OCI-LY7 (cell line): ENCODE results near the gene TCL1B.

Source experiments
- EZH2phosphoT487 ChIP-seq: fragments of 200-600 bp; sonication (generic); IDR thresholded peaks from 2 replicates; pipeline ENCODE4 v1.6.1; 2018; ENCODE audit warnings: low read depth, borderline replicate concordance, mild to moderate bottlenecking, mixed run types, antibody characterized with exemption, low read length, moderate library complexity, mixed read lengths
- TF ChIP-seq, protein P1 (sequence below): fragments of 200-600 bp; sonication (generic); conservative IDR thresholded peaks from 2 replicates; pipeline ENCODE4 v1.5.1; 2014; ENCODE audit warnings: mild to moderate bottlenecking, antibody characterized with exemption, low read length, moderate library complexity, mixed read lengths

DNA sequence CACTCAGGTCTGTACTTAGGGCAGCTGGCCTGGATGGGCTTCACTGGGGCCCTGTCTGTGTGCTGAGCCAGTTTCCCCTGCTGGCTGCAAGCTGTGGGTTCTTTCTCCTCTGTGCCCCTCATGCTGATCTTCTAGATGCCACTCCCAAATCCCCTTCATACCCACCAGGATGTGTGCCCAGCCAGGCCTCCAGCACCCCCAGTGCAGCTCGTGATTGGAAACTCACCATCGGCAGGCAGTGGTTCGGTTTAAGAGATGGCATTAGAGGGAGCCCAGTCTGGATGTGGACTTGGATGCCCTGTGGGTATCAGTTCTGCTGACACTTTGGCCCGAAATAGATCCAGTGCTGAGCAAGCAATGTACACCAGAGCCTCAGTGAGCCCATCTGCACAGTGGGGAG is 5.9 kb downstream of the TCL1B start:
- TF ChIP-seq, protein P1, sequence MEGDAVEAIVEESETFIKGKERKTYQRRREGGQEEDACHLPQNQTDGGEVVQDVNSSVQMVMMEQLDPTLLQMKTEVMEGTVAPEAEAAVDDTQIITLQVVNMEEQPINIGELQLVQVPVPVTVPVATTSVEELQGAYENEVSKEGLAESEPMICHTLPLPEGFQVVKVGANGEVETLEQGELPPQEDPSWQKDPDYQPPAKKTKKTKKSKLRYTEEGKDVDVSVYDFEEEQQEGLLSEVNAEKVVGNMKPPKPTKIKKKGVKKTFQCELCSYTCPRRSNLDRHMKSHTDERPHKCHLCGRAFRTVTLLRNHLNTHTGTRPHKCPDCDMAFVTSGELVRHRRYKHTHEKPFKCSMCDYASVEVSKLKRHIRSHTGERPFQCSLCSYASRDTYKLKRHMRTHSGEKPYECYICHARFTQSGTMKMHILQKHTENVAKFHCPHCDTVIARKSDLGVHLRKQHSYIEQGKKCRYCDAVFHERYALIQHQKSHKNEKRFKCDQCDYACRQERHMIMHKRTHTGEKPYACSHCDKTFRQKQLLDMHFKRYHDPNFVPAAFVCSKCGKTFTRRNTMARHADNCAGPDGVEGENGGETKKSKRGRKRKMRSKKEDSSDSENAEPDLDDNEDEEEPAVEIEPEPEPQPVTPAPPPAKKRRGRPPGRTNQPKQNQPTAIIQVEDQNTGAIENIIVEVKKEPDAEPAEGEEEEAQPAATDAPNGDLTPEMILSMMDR, result no peak
- TF ChIP-seq EZH2phosphoT487, result no peak
